Fibroblast of peridontal ligament (primary cell): Measurements from ENCODE around the gene RPL3.
"Not testable (repeated sequence)": the region's sequence is repeated elsewhere in the genome, so short reads cannot be mapped to it uniquely, and the experiment has no call there.

Source experiments
- DNase-seq: peaks from one replicate; pipeline ENCODE4 v3.0.0-alpha.2; 2010; ENCODE audit errors: extremely low read depth

The RPL3 gene

DNA sequence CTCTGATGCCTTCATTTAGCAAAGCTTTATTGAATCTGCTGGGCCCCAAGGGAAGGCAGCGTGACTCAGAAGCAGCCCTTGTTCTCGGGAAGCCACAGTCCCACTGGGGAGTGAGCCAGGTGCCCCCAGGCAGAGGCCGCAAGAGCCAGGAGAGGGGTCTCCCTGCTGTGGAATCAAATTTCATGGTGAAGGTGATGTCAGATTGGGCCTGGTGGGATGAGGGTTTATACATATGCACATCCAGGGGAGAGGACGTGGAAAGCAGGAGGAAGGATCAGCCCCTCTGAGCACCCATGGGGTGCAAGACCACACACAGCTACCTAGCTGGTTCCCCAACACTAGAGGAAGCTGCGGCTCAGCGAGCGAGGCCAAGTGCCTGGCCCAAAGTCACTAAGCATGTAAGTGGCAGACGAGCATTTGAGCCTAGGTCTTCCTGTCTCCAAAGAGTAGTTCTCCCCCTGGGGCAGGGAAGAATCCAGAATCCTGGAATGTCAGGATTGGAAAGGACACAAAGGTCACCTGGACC, 32.3 kb upstream of the RPL3 start:
- no peak for DNase-seq

DNA sequence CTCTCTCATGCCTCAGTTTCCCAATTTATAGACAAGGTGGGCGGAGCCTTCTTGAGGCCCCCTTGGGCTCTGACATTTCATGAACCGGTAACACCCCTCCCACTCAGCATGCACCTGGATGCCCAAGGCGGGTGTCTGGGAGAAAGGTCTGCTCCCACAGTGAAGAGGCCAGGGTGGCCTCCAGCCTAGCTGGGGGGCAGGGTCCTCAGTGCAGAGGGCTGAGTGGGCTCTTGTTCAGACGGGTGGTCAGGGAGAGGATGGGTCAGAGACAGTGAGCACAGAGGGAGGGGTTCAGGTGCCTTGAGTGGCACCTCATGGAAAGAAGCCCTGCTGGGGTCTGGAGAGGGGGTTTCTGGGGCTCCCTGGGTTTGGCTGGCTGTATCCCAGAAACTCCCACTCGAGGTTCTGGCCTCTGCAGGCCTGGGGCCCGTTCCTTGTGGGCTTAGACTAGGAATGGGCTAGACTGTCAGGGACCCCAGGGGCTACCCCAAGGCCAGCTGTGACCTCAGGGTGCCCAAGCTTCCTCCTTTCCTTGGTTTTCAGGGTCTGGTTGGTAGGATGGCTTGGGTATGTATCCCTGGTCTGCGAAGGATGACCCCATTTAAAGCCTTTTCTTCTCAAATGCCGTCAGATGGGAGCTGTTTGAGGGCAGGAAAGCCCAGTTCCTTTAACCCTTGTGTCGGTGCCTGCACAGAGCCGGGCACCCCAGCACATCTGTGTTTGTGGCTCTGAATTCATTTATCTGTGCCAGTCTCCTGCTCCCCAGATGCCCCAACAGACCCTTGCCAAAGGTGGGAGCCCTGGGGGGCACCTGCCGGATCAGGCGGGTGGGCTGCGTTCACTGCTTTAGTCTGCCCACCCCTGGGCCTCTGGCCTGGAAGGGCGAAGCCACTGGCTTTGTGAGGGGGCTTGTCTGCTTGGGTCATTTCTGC, 31.6 kb upstream of the RPL3 start:
- no peak for DNase-seq

DNA sequence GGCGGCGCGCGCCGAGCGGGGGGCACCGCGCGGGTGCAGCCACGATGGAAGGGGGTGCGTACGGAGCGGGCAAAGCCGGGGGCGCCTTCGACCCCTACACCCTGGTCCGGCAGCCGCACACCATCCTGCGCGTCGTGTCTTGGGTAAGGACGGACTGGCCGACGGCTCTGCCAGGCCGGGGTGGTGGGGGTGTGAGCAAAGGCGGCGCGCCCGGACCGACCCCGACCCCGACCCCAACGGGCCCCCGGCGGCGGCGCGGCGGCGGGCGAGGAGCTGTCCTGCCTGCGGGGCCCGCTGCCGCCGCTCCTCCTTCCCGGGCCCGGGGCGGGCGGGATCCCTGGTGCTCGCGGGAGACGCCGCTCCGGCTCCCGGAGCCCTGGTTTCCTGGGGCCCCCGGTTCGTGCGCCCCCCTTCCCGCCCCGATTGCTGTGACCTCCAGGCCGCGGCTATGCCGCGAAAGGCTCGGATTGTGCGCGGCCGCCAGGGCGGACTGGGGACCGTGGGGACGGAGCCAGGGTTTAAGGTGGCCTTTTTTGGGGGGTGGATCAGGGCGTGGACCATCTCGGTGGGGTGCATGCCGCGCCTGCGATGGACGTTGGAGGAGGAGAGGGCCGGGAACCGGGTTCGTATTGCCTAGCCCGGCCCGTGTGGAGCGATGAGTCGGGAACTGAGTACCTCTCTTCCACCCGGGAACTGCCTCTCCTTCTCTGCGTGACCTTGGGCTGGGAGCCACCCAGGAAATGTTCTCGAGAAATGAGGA, 30.7 kb upstream of the RPL3 start, which contains the start of gene SYNGR1:
TSS of gene SYNGR1 (plus strand) at position 25 of the 760 bp plus-strand sequence. CDS start at position 45, 20 bp downstream.
- no peak for DNase-seq

DNA sequence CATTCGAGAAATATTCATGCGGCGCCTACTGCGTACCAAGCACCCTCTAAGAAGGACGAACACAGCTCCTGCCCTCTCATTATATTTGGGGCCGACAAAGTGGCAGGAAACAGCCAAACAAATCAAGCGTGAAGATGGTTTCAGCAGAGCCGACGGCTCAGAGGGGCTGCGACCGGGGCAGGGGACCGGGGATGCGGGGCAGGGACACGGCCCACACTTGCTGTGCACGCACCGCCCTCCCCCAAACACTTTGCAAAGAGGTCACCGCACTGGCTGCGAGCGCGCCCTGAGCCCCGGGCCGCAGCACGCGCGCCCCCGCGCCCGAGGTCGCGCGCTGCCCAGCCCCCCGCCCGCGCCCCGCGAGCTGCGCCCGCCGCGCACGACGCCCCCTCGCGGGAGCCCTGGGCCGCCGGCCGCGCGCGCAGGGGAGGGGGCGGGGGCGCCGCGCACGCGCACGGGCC, 30.1 kb upstream of the RPL3 start:
- no peak for DNase-seq

DNA sequence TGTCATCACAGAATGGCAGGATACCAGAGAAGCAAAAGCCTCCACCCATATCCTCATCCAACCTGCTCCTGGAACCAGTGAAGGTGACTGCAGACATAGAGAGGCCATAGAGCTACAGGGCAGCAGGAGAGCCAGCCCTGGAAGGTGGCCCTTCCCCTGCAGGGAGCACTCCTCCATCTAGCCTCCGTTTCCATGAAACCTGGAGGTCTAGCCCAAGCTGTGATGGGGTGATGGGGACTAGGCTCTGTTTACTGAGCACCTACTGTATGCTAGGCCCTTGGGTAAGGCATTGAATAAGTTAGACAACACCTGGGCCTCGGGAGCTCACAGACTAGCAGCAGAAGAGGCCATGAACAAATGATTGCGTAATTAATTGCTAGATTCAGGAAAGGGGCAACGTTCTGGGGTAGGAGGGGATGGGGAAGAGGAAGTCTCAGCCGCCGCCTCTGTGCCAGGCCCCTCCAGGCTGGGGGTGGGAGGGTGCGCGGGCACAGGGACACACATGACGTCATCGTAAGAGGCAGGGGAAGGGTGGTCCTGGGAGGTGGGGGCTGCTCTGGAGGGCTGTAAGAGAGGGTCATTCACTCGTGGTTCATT, 29.6 kb upstream of the RPL3 start:
- no peak for DNase-seq

DNA sequence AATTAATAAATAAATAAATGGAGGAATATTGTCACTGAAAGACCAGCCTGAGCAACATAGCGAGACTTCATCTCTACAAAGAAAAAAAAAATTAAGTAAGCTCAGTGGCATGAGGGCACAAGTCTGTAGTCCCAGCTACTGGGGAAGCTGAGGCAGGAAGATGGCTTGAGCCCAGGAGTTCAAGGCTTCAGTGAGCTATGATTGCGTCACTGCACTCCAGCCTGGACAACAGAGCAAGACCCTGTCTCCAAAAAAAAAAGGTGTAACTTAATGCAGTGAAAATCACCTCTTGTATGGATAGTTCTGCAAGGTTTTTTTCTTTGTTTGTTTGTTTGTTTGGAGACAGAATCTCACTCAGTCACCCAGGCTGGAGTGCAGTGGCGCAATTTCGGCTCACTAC, 25.8 kb upstream of the RPL3 start:
- DNase-seq: no peak

DNA sequence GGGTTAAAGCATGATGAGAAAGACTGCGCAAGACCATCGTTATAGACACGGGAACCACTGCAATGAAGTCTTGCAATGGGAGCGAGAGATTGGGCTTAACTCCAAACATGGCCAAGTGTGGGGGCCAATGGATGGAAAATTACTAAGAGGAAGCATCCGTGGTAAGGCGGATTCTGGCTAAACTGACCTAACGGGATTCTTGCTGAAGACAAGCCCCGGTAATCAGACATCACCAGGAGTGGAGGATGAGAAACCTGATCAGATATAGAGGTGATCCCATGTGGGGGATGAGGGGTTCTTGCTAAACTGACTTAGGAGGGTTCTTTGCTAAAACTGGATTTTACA, 24.6 kb upstream of the RPL3 start:
- DNase-seq: no peak

DNA sequence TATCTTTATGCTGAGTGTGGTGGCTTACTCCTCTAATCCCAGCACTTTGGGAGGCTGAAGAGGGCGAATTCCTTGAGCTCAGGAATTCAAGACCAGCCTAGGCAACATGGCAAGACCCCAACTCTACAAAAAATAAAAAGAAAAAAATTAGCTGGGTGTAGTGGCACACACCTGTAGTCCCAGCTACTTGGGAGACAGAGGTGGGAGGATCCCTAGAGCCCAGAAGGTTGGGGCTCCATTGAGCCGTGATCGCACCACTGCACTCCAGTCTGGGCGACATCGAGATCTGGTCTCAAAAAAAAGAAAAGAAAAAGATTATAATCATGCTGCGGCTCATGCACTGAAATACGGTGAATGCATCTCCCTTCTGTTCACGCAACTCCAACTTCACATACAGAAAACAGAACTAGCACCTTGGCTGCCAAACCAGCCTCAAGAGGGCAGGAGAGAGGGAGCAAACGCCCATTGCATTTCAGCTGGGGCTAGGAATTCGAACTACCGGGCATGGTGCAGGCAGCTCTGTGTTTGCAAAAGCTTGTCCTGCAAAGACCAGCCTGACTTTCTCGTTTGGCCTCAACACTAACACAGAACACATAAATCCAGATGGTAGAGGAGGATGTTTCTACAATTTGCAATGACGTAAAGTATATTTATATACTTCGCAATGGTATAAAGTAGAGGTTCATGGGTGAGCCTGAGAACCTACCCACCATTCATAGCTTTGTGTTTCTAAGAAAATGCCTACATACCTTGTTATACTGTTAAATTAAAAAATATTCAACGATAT, 24.0 kb upstream of the RPL3 start:
- peak; percentile 58 for DNase-seq

DNA sequence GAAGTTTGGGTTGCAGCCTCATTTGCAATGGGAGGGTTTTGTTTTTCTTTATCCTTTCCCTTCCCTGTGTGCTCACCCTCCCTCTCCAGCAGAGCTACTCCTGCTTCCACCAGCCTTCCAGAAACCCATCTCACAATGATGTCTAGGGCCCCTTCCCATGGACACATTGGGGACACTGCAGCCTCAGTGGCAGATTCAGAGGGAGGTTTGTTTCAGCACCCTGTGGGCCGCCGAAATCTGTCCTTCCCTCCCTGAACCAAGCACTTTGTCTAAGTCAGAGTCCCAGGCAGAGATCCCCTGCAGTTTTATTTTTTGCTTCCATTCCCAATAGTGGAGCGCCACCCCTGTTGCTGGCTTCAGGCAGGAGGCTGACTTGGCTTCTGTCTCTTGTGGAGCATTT, 21.8 kb upstream of the RPL3 start:
- DNase-seq: no peak

DNA sequence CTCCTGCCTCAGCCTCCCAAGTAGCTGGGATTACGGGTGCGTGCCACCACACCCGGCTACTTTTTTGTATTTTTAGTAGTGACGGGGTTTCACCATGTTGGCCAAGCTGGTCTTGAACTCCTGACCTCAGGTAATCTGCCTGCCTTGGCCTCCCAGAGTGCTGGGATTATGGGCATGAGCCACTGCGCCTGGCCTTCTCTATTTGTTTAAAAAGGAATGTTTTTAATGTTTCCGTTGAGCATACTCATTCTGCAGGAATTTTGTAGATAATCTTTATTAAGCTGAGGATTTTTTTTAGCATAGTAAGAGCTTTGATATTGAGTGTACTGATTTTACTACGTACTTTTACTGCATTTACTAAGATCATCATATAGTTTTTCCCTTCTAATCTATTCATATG, 20.4 kb upstream of the RPL3 start:
- DNase-seq: peak; percentile 52

DNA sequence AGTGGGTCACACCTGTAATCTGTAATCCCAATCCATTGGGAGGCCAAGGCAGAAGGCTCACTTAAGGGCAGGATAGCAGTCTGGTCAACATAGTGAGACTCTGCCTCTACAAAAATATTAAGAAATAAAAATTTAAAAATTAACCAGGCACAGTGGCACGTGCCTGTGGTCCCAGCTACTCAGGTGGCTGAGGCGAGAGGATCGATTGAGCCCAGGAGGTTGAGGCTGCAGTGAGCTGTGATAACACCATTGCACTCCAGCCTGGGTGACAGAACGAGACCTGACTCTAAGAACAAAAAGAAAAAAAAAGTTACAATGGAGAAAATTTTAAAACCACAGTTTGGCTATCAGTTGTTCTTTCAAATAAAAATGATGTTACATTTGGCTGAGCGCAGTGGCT, 17.0 kb upstream of the RPL3 start:
- no peak for DNase-seq

DNA sequence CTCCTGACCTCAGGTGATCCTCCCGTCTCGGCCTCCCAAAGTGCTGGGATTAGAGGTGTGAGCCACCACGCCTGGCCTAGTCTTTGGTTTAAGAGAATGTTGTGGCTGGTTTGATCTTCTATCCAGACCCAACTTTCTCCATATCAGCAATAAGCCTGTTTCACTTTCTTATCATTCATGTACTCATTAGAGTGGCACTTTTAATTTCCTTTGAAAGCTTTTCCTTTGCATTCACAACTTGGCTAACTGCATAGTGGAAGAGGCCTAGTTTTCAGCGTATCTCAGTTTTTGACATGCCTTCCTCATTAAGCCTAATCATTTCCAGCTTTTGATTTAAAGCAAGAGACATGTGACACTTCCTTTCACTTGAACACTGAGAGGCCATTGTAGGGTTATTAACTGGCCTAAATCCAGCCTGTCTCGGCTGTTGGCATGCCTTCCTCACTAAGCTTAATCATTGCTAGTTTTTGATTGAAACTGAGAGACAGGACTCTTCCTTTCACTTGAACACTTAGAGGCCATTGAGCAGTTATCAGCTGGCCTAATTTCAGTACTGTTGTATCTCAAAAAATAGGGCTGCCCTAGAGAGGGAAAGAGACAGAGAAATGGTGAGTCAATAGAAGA, 13.1 kb upstream of the RPL3 start:
- peak; percentile 88 for DNase-seq

DNA sequence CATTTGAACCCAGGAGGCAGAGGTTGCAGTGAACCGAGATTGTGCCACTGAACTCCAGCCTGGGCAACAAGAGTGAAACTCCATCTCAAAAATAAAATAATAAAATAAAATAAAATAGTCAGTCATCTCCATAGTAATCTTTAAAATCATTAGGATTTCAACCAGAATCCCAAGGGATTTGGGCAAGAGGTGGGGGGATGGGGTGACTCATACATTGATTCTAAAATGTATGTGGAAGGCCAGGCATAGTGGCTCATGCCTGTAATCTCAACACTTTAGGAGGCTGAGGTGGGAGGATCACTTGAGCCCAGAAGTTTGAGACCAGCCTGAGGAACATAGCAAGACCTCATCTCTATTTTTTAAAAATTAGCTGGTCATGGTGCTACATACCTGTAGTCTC, 11.1 kb upstream of the RPL3 start:
- not testable (repeated sequence) for DNase-seq

DNA sequence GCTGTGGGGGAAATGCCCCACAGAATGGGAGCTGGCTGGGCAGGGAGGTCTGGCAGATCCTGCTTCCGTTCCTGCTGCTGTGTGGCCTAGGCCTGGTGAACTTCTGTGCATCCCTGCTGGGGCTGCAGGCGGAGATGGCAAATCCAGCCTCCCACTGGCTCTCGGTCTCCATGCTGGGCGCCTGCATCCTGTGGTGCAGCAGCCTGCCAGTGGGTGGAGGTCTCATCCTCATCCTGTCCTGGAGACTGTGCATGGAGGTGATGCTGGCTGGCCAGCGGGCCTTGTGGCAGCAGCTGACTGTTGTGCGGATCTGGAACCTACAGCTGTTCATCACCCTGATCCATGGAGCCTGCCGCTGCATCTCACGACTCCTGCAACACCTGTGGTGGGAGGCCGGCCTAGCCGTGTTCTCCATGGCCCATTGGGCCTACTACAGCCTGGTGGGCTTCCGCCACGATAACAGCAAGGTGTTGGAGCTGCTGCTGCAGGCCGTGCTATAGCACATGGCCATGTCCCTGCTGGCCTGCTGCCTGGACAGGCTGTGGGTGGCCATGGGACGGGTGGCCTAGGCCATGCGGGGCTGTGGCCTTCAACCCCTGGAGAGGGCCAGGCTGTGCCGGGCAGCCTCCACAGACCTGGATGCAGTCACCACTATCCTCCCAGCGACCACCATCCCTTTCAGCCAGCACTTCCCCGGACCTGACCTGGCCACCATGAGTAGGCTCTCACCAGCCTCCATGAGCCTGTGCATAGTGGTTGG, 8.8 kb upstream of the RPL3 start:
- DNase-seq: no peak

DNA sequence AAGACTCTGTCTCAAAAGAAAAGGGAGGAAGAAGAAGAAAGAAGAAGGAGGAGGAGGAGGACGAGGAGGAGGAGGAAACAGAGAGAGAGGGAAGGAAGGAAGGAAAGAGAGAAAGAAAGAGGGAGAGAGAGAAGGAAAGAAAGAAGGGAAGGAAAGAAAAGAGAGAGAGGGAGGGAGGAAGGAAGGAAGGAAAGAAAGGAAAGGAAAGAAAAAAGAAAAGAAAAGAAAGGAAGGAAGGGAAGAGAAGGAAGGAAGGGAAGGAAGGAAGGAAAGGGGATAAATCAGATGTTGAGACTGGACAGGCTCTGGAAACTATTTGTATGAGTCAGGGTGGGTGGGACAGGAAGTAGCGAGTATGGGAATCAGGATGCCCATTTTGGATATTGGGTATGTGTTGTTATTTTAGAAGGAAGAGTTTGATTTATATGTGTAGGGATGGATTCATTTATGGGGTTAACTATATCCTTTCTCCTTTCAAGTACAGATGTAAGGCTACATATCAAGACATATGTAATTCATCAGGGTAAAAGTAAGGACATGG, 6.0 kb upstream of the RPL3 start:
- no peak for DNase-seq

DNA sequence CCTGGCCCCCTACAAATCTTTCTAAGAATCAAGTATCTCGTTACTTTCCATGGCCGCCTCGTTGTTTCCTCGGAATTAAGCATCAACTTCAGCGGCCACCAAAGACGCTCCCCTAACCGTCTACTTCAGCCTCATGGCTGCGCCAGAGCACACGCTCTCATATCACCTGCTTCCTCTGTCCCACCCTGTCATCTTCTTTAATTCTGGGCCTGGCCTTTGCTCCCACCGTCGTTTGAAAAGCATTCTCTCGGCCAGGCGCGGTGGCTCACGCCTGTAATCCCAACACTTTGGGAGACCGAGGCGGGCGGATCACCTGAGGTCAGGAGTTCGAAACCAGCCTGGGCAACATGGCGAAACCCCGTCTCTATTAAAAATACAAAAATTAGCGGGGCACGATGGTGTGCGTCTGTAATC, 1.2 kb upstream of the RPL3 start:
- DNase-seq: not testable (repeated sequence)

DNA sequence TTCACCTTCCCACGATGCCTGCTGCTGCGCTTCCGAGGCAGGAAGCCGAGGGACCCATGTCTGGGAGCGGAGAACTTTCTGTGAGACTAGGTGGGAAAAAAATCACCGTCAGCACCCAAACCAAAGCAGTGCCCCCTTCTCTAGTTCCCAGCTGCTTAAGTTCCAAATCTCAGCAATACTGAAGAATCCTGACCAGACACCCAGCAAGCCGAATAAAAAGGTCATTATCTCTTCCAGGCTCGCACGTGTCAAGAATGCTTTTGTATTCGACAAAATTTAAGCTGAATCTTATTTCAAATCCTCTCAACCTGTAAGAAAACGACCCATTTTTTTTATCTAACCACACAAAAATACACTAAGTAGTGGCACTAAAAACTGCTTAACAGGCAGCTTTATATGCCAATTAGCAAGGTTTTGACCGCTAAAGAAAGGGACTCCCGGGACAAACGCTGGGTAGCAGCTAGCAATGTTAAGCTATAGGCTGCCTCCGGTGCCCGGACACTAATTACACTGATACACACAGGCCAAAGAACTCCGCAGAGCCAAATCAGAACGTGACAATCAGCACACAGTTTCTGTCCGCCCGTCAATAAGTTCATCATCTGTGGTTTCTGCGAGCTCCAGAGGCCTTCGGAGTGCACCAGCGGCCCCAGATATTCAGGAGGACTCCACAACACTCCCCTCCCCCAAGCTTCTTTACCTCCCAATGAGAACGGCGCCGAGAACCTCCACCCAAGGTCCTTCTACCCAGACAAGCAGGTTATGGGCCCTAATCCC, 728 bp downstream of the RPL3 start:
- DNase-seq: no peak

DNA sequence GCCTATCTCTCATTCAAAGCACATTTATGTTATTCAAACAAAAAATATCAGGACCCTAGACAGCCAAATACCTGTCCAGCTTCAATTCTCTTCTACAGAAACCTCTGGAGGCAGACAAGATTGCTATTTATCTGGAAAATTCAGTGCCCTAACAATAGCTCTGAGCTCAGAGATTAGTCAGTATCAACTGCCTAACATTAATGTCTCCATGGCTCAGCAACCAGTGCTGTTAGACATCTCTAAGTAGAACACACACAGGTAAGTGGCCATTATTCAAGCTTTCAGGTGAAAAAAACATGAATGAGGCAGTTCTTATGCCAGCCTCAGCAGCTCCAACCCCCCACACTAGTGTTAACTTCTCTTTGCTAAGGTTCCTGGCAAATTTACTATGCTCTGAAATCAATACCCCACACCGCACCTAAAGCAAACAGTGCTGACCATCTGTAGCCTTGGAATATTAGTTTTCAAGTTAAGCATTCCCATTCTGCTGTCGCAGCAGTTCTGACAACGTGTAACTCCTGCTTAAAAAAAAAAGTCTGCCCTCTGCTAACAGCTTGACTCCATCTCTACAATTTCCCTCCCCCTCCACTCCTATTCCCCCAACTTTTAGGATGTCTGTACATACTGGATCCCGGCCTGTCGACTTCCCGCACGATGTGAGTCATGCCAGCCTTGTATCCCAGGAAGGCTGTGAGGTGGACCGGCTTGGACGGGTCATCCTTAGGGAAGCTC, 1.5 kb downstream of the RPL3 start:
- DNase-seq: peak; percentile 55
